Gastrocnemius medialis (tissue), 4 donors: ENCODE measurements around the gene USH2A.

Experiments
- CTCF ChIP-seq, 5 experiments: fragments of 450-650 bp in 3 of 5; fragments of 200-600 bp in 2 of 5; sonication (generic) in 2 of 5; IDR thresholded peaks in 4 of 5; conservative IDR thresholded peaks in 1 of 5; 1 replicate in 4 of 5; 2 replicates in 1 of 5; pipeline ENCODE4 v1.5.1; 2016 to 2019; ENCODE audit warnings: antibody characterized with exemption in 5 of 5, mild to moderate bottlenecking in 3 of 5, moderate library complexity in 3 of 5
- POLR2A ChIP-seq, 2 donors: fragments of 450-650 bp; IDR thresholded peaks; one replicate each; pipeline ENCODE4 v1.6.1; 2017; ENCODE audit warnings: antibody characterized with exemption in 2 of 2, mild to moderate bottlenecking in 2 of 2, moderate library complexity in 2 of 2

GRCh38 chr1:216032961-216033614 lies 390.2 kb downstream of the USH2A start:
- TF ChIP-seq CTCF (IDR thresholded peaks at IDR 0.05 in 4 of 5, conservative IDR thresholded peaks at IDR 0.05 in 1 of 5) (no peak), POLR2A (IDR thresholded peaks at IDR 0.05) (no peak)
